AG10803 (cell line): ENCODE data around the gene TRIM39.

Experiments used
- DNase-seq: peaks from one replicate; pipeline ENCODE4 v3.0.0; 2010; ENCODE audit warnings: low read depth
- H3K4me3 ChIP-seq: 2 replicates; pipeline ENCODE4 v1.5.1; 2011; ENCODE audit warnings: mild to moderate bottlenecking, low read length, control low read depth
- TF ChIP-seq, protein P1 (sequence below): conservative IDR thresholded peaks from 2 replicates; pipeline ENCODE4 v1.5.1; 2011; ENCODE audit warnings: mild to moderate bottlenecking, low read length, control low read depth, inconsistent platforms

TRIM39 gene

GRCh38 chr6:30311671-30312070 is 15.1 kb upstream of the TRIM39 start:
- no peak overlapping the region for H3K4me3 ChIP-seq
- TF ChIP-seq, protein P1, sequence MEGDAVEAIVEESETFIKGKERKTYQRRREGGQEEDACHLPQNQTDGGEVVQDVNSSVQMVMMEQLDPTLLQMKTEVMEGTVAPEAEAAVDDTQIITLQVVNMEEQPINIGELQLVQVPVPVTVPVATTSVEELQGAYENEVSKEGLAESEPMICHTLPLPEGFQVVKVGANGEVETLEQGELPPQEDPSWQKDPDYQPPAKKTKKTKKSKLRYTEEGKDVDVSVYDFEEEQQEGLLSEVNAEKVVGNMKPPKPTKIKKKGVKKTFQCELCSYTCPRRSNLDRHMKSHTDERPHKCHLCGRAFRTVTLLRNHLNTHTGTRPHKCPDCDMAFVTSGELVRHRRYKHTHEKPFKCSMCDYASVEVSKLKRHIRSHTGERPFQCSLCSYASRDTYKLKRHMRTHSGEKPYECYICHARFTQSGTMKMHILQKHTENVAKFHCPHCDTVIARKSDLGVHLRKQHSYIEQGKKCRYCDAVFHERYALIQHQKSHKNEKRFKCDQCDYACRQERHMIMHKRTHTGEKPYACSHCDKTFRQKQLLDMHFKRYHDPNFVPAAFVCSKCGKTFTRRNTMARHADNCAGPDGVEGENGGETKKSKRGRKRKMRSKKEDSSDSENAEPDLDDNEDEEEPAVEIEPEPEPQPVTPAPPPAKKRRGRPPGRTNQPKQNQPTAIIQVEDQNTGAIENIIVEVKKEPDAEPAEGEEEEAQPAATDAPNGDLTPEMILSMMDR, result no peak
- DNase-seq, result peak; percentile 6

GRCh38 chr6:30312266-30312665 is 14.5 kb upstream of the TRIM39 start:
- no peak for DNase-seq
- TF ChIP-seq, protein P1, result no peak

DNA sequence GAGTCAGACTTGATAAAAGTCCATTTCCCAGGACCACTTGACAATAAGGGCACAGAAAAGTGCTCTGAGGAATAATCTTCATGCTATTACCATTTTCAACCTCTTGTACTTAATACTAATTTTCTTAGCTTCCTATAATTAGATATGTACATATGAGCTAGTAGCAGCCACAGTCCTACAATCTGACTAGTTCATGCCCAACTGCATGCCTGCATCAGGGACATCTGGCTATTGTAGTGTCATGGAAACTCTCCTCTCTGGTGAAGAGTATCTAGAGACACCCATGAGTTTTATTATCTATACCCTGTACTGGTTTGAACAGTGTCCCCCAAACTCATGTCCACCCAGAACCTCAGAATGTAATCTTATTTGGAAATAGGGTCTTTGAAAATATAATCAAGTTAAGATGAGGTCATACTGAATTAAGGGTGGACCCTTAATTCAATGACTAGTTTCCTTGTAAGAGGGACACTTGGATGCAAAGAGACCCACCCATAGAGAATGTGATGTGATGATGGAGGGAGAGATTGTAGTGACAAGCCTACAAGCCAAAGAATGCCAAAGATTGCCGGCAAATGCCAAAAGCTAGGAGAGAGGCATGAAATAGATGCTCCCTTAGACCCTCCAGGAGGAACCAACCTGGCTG is 13.9 kb upstream of the TRIM39 start:
- no peak overlapping the region for H3K4me3 ChIP-seq
- no peak for DNase-seq
- TF ChIP-seq, protein P1, result no peak

More at GRCh38 chr6:30312266-30312665, 14.5 kb upstream of the TRIM39 start:
- no peak overlapping the region for H3K4me3 ChIP-seq

GRCh38 chr6:30315156-30315555 is 11.6 kb upstream of the TRIM39 start:
- H3K4me3 ChIP-seq, result no peak overlapping the region
- no peak for DNase-seq
- TF ChIP-seq, protein P1, result no peak

- H3K4me3 ChIP-seq, result no peak overlapping the region
- no peak for DNase-seq
- TF ChIP-seq, protein P1, result no peak
Observed at GRCh38 chr6:30317913-30318589, 8.7 kb upstream of the TRIM39 start.

DNA sequence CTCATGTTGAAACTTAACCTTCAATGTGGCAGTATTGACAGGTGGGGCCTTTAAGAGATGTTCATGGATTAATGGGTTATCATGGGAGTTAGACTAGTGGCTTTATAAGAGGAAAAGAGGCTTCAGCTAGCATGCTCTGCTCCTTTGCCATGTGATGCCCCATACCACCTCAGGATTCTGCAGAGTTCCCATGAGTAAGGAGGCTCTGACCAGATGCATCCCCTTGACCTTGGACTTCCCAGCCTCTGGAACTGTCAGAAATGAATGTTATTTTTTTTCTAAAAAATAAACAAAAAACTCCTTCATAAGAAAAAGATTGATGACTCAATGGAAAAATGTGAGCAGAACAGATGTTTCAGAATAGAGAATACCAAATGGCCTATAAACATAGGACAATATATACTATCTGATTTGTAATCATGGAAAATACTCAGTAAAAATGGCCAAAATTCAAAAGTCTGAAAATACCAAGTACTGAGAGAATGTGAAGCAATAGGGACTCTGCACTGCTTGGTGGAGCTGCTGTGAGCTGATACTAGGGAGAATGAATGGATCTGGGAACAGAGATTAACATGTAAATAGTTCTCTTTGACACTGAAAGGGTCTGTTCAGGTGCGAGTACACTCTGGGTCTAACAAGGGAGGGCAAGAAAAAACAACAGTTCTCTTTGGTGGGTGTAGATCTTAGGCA is 7.4 kb upstream of the TRIM39 start:
- TF ChIP-seq, protein P1, result no peak
- DNase-seq, result no peak
- no peak overlapping the region for H3K4me3 ChIP-seq
